B cell (primary cell): ENCODE measurements around the gene FRMD8. TPM values are rescaled to one million over a fixed set of nuclear protein-coding genes. Genes with fewer than 3 reads are reported as not detected.

ENCODE experiments used
- ATAC-seq: fragments of 200-7000 bp; cut with Tn5 transposase; one replicate; pipeline ENCODE4 v1.10.0; 2021; ENCODE audit warnings: low read depth, mild to moderate bottlenecking, moderate number of reproducible peaks, moderate library complexity
- CTCF ChIA-PET: fragments of 350-600 bp; sonication (Branson Sonifier 250); formaldehyde crosslinking; loops from one replicate; lab custom pipeline; 2021; ENCODE audit warnings: antibody characterized with exemption, inconsistent platforms; lab: Charles Lee
- POLR2A ChIA-PET: fragments of 350-600 bp; sonication (Branson Sonifier 250); formaldehyde crosslinking; loops from one replicate; lab custom pipeline; 2021; ENCODE audit warnings: antibody characterized with exemption; lab: Charles Lee
- DNase-seq: peaks from one replicate; pipeline ENCODE4 v3.0.0; 2013
- H2AFZ ChIP-seq: 2 replicates; pipeline ENCODE4 v1.6.1; 2012; ENCODE audit warnings: mild to moderate bottlenecking, low read depth, low read length; ENCODE audit not compliant: insufficient read depth, poor library complexity, severe bottlenecking
- H3K27ac ChIP-seq, 2 donors: 1 replicate in 1 of 2; 2 replicates in 1 of 2; pipeline ENCODE4 v1.5.1; 2012 to 2013; ENCODE audit warnings: low read length in 2 of 2, mild to moderate bottlenecking in 2 of 2, moderate library complexity in 1 of 2
- H3K27me3 ChIP-seq, 4 experiments: fragments of 200-600 bp in 1 of 4; sonication (generic) in 1 of 4; replicated peaks in 1 of 4; 1 replicate in 2 of 4; 2 replicates in 2 of 4; pipeline versions ENCODE4 v1.6.1 to v1.7.0; 2013 to 2016; ENCODE audit warnings: low read length in 3 of 4, mild to moderate bottlenecking in 2 of 4, mixed read lengths in 1 of 4, moderate library complexity in 1 of 4; ENCODE audit not compliant: insufficient read depth in 4 of 4, control insufficient read depth in 3 of 4; ENCODE audit errors: control extremely low read depth in 1 of 4
- H3K36me3 ChIP-seq, 2 experiments: replicated peaks in 1 of 2; 1 replicate in 1 of 2; 2 replicates in 1 of 2; pipeline versions ENCODE4 v1.6.1 to v1.7.1; 2013; ENCODE audit warnings: low read length in 1 of 2; ENCODE audit not compliant: insufficient read depth in 2 of 2, control insufficient read depth in 1 of 2; ENCODE audit errors: control extremely low read depth in 1 of 2, extremely low read depth in 1 of 2
- H3K4me1 ChIP-seq, 2 donors: fragments of 200-600 bp in 1 of 2; sonication (generic) in 1 of 2; 1 replicate in 1 of 2; 2 replicates in 1 of 2; pipeline versions ENCODE4 v1.5.1 to v1.6.1; 2013 to 2017; ENCODE audit warnings: low read length in 2 of 2; ENCODE audit not compliant: control insufficient read depth in 2 of 2, insufficient read depth in 2 of 2
- H3K4me2 ChIP-seq: replicated peaks from 2 replicates; pipeline ENCODE3; 2012; ENCODE audit warnings: mild to moderate bottlenecking, low read depth, low read length; ENCODE audit not compliant: poor library complexity, severe bottlenecking
- H3K4me3 ChIP-seq, 5 experiments: fragments of 200-600 bp in 1 of 5; sonication (generic) in 1 of 5; 1 replicate in 3 of 5; 2 replicates in 2 of 5; pipeline versions ENCODE4 v1.5.1 to v1.7.0; 2011 to 2016; ENCODE audit warnings: low read length in 4 of 5, mild to moderate bottlenecking in 4 of 5, low read depth in 2 of 5, control low read depth in 1 of 5, moderate library complexity in 1 of 5; ENCODE audit not compliant: insufficient read depth in 1 of 5; ENCODE audit errors: control extremely low read depth in 1 of 5, extremely low read depth in 1 of 5
- H3K79me2 ChIP-seq: fragments of 200-600 bp; sonication (generic); one replicate; pipeline ENCODE4 v1.6.0; 2016; ENCODE audit warnings: low read length; ENCODE audit not compliant: control insufficient read depth, insufficient read depth
- H3K9ac ChIP-seq: fragments of 200-600 bp; sonication (generic); 2 replicates; pipeline ENCODE4 v1.6.1; 2017; ENCODE audit warnings: mild to moderate bottlenecking, low read length, moderate library complexity
- H3K9me3 ChIP-seq, 3 donors: one replicate each; pipeline versions ENCODE4 v1.6.1 to v1.7.1; 2013; ENCODE audit warnings: low read length in 2 of 3; ENCODE audit not compliant: control insufficient read depth in 2 of 3, insufficient read depth in 1 of 3; ENCODE audit errors: control extremely low read depth in 1 of 3
- H4K20me1 ChIP-seq: 2 replicates; pipeline ENCODE4 v1.6.0; 2012; ENCODE audit warnings: mild to moderate bottlenecking, low read length; ENCODE audit not compliant: insufficient read depth, control insufficient read depth, poor library complexity, severe bottlenecking
- H3K27ac Mint-ChIP-seq: one replicate; pipeline ENCODE4 v1.8.0; 2021; ENCODE audit warnings: mixed read lengths
- H3K27me3 Mint-ChIP-seq: one replicate; pipeline ENCODE4 v1.8.0; 2021; ENCODE audit warnings: mixed read lengths
- H3K4me1 Mint-ChIP-seq: one replicate; pipeline ENCODE4 v1.8.0; 2021; ENCODE audit warnings: mixed read lengths
- H3K4me3 Mint-ChIP-seq: one replicate; pipeline ENCODE4 v1.8.0; 2021; ENCODE audit warnings: mixed read lengths
- H3K9me3 Mint-ChIP-seq: one replicate; pipeline ENCODE4 v1.8.0; 2022; ENCODE audit warnings: mixed read lengths; ENCODE audit not compliant: insufficient read depth
- CTCF ChIP-seq: fragments of 200-600 bp; IDR thresholded peaks from one replicate; pipeline ENCODE4 v1.8.0; 2022; ENCODE audit warnings: antibody characterized with exemption, mild to moderate bottlenecking
- EZH2 ChIP-seq: IDR thresholded peaks from 2 replicates; pipeline ENCODE4 v1.6.1; 2012; ENCODE audit warnings: borderline replicate concordance, low read depth, mild to moderate bottlenecking, moderate library complexity, low read length; ENCODE audit not compliant: insufficient read depth, poor library complexity, severe bottlenecking
- WGBS: methylation state at CpG from one replicate; pipeline ENCODE4 v1.1.5; 2013; ENCODE audit warnings: missing lambda C conversion rate; ENCODE audit not compliant: insufficient coverage; 5-methylcytosine and 5-hydroxymethylcytosine counted together
- intact Hi-C: fragments of 100-400 bp; cut with micrococcal nuclease; formaldehyde crosslinking; loops from one replicate; pipeline ENCODE4 v1.10.0; 2022
- polyA plus RNA-seq: library from polyadenylated mRNA; depleted of rRNA; stranded (reverse); fragments of >200 nt; gene quantifications from 2 replicates; pipeline ENCODE4 v1.2.3, GENCODE V29; 2012
- total RNA-seq, 2 donors: library from RNA; stranded (reverse); fragments of 120-200 nt in 1 of 2; gene quantifications; 1 replicate in 1 of 2; 2 replicates in 1 of 2; pipeline versions ENCODE4 v1.2.3 to v1.2.4, GENCODE V29; 2013 to 2022

The FRMD8 gene
- total and polyA plus RNA-seq, 2 donors (not counting 1 experiment from before 2014, with no cell fraction given): 44.3 to 73.6 TPM

- H2AFZ ChIP-seq: no peak overlapping the region
- Mint-ChIP-seq H3K4me1 (peaks cover 14% of the 10 kb centered on the region), H3K9me3 (no peaks in the 10 kb centered on the region), H3K27ac (peak overlapping the region; percentile 50), H3K4me3 (no peak overlapping the region), H3K27me3 (no peaks in the 10 kb centered on the region)
- WGBS: 98% methylated on average over 13 of the region's 13 CpGs
- no peaks in the 10 kb centered on the region for H3K27me3 ChIP-seq
- DNase-seq: no peak
- no peaks in the 10 kb centered on the region for H4K20me1 ChIP-seq
- intact Hi-C loops: no loop called here
- H3K4me1 ChIP-seq: peaks cover 12 to 16% of the 10 kb centered on the region in 2 donors
- peaks cover 0 to 58% of the 10 kb centered on the region in 2 experiments for H3K36me3 ChIP-seq
- no peaks in the 10 kb centered on the region for H3K9me3 ChIP-seq
- no peak for TF ChIP-seq CTCF
- TF ChIP-seq EZH2: no peak
- H3K9ac ChIP-seq: no peak overlapping the region
- no peak overlapping the region for H3K27ac ChIP-seq
- POLR2A ChIA-PET: no interaction called here
- ATAC-seq: no peak
- no peak overlapping the region for H3K4me2 ChIP-seq
- no peak overlapping the region for H3K4me3 ChIP-seq
- CTCF ChIA-PET: interaction anchor here (1.1 kb wide), 1 partner anchor 17 kb away, joined by 4 read pairs; no protein-coding TSS in a partner anchor
- peaks cover 14% of the 10 kb centered on the region for H3K79me2 ChIP-seq
These were observed 12.8 kb downstream of the FRMD8 start for GRCh38 chr11:65399249-65399648.

- Mint-ChIP-seq H3K9me3 (no peaks in the 10 kb centered on the region), H3K27me3 (no peaks in the 10 kb centered on the region), H3K4me3 (no peak overlapping the region), H3K27ac (no peak overlapping the region), H3K4me1 (peaks cover 20% of the 10 kb centered on the region)
- ATAC-seq (no peak), DNase-seq (no peak)
- Histone ChIP-seq H2AFZ (no peak overlapping the region), H3K79me2 (peaks cover 14% of the 10 kb centered on the region), H3K27me3 (no peaks in the 10 kb centered on the region), H3K9ac (no peak overlapping the region), H3K9me3 (no peaks in the 10 kb centered on the region), H3K4me3 (no peak overlapping the region), H4K20me1 (no peaks in the 10 kb centered on the region), H3K36me3 (peaks cover 0 to 58% of the 10 kb centered on the region in 2 experiments), H3K27ac (no peak overlapping the region), H3K4me1 (peaks cover 18 to 22% of the 10 kb centered on the region in 2 donors), H3K4me2 (no peak overlapping the region)
- ChIA-PET POLR2A (no interaction called here), CTCF (no interaction called here)
- intact Hi-C loops: no loop called here
- TF ChIP-seq CTCF (no peak), EZH2 (no peak)
- 100% methylated on average over 10 of the region's 10 CpGs for WGBS
These were observed 13.4 kb downstream of the FRMD8 start for GRCh38 chr11:65399845-65400244.
